ENCODE results near the gene TTC12.

TTC12 gene

DNA sequence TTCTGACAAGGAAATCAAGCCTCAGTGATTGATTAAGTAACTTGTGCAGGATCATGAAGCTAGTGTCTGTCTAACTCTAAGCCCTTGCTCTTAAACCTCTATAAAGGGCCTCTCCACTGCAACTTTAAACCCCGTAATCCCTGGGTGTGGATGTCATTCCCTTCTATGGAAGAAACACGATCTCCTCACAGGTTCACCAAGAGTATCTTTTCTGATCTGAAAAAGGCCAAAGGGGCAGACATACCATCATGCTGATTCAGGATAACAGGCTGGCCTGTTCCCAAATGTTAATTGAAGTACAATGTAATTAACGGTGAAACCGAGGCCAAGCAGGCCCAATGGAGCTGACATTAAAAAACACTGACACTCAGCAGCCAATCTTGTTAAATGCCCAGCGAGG lies 17.1 kb downstream of the TTC12 start:
- no peak for DNase-seq

GRCh38 chr11:113332023-113332422 lies 17.6 kb downstream of the TTC12 start:
- DNase-seq: no peak

DNA sequence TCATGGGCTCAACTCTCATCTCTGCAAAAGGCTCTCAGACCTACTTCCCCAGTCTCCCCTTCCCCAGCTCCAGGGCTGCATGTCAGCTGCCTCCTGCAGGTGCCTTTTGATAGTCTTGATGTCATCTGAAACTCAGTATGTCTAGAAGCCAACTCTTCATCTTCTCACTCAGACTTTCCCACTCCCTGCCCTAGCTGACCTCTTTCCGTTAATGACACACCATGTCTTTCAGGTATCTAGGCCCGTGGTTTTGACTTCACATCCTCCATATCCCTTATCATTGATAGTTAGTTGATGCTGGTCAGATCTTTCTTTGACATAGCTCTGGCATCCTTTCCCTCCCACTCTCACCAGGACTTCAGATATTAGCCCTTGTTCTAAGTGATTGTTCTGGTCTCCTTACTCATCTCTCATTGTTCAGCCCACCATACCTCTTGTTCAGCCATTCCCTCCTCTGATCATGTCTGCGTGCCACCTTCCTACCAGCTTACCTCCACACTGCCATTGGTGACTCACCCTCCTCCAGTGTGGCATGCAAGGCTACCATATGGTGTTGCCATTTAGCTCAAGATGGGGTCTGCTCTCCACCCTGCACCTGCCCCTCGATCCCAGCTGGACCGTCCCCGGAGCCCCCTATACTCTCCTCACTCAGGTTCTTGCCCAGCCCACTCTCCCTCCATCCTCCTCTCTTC lies 18.4 kb downstream of the TTC12 start:
- no peak for DNase-seq

- no peak for DNase-seq
Observed at GRCh38 chr11:113334183-113334582, 19.8 kb downstream of the TTC12 start.

GRCh38 chr11:113338730-113339129 lies 24.3 kb downstream of the TTC12 start:
- no peak for DNase-seq

GRCh38 chr11:113339929-113340589 lies 25.7 kb downstream of the TTC12 start:
- no peak for DNase-seq

GRCh38 chr11:113341388-113342165 lies 27.2 kb downstream of the TTC12 start:
- DNase-seq: no peak

- no peak for DNase-seq
Observed at GRCh38 chr11:113345978-113346377, 31.6 kb downstream of the TTC12 start.

DNA sequence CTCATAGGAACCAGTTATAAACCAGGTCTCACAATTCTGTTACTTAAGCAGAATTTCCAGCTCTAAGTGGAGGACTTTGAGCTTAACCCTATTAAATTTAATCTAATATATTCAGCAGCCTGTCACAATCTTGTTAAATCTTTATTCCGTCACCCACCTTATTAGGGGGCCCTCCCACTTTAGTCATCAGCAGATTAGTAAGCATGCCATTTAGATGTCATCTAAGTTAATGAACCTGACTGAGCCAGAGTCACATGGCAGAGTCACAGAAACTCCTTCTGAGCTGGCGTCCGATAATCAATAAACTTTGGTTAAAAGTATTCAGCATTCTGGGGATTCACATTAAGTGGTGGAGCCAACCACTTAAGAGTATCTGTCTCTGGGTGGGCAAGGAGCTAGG lies 35.1 kb downstream of the TTC12 start:
- DNase-seq: no peak

DNA sequence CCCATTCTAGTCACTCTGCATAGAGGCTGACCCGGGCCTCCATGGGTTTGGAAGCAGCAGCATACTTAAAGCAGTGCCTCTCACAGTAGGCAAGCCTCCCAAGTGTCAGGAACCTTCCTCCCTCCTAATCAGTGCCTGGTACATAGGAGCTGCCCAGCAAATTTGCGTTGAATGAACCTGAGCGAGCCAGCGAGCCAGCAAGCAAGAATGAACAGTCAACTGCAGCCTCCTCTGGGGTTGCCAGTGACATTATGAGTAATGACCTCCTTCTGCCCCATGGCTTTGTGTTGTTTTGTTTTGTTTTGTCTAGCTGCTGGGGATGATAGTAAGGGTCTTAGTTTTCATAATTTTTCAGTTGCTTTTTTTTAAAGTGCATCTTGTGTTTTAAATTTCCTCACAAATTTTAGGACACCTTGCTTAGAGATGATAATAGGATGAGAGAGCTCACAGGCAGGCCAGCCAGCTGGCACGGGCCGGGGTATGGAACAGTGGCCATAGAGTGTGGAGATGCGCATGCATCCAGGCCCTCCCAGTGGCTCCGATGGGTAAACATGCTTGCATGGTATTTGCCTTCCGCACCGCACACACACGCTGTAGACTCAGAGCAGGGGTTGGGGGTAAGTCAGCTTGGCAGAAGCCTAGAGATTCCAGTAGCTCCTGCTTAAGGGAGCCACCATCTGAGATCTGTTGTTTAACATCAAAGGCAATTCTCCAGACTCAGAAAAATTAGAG lies 36.1 kb downstream of the TTC12 start:
- DNase-seq: no peak

DNA sequence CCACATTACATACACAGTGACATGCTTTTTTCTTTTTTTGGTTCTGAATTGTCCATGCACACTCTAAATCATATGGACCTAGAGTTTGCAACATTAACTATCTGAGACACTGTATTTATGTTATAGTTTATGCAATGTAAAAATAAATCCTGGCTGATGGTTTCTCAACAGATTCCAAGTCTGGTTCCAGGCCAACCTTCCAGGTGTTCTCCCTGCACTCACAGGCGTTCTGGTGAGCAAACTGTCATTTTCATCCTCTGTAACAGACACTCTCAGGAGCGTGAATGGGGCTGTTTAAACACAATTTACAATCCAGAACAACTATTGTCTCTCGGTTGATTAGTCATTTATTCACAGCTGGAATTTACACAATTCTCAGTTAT lies 36.7 kb downstream of the TTC12 start:
- DNase-seq: no peak

GRCh38 chr11:113351480-113351879 lies 37.1 kb downstream of the TTC12 start:
- no peak for DNase-seq

DNA sequence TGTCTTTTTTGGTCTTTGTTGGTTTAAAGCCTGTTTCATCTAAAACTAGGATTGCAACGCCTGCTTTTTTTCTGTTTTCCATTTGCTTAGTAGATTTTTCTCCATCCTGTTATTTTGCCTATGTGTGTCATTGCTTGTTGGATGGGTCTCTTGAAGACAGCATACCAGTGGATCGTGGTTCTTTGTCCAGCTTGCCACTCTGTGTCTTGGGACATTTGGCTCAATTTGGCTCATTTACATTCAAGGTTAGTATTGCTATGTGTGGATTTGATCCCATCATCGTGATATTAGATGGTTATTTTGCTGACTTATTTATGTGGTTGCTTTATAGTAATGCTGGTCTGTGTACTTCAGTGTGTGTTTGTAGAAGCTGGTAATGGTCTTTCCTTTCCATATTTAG lies 41.8 kb downstream of the TTC12 start:
- DNase-seq: no peak

DNA sequence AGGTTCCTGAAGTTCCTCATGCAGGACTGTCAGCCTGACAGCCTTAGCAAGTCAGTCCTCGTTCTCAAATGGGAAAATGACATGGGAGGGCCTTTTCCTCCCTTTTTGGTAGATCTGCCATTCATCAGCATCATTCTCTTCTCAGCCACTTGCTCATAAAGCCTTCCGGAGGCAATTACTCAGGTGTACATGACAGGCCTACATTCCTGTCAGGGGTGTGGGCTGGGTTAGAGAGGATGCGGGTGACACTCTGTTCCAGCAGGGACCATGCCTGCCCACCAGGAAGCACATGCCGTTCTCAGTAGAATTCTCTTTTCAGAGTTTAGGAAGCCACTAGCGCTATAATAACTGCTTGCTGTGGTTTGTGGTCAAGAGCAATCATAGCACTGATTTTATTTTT lies 49.0 kb downstream of the TTC12 start:
- DNase-seq: no peak

DNA sequence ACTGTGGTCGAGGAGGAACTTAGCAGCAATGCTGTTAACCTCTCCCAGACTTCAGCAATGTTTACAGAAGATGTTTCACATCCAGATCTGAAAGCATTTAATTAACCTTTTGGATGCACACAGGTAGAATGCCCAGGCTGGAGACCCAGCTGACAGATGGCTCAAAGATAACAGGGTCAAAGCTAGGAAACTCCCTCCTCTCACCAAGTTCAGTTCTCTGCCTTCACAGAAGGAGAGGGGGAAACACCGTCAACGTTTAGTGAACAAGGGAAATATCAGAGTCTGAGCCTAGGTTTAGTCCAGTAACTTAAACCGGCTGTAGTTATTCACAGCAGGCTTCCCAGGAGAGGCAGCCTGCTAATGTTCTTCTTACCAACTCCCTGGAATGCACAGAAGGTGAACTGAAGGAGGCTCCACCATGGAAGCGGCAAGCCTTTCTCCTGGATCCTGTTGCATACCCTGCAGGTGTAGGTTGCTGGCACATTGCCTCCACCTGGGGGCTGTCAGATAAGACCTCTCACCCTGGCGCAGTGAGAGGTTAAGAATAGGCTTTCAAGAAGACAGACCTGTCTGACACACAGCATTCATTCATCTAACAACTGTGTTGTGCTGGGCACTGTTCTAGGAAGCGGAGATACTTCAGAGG lies 49.7 kb downstream of the TTC12 start:
- DNase-seq: no peak

- no peak for DNase-seq
Observed at GRCh38 chr11:113365895-113366294, 51.5 kb downstream of the TTC12 start.

GRCh38 chr11:113369411-113369810 lies 55.0 kb downstream of the TTC12 start:
- DNase-seq: no peak

GRCh38 chr11:113370634-113371033 lies 56.3 kb downstream of the TTC12 start:
- DNase-seq: no peak

DNA sequence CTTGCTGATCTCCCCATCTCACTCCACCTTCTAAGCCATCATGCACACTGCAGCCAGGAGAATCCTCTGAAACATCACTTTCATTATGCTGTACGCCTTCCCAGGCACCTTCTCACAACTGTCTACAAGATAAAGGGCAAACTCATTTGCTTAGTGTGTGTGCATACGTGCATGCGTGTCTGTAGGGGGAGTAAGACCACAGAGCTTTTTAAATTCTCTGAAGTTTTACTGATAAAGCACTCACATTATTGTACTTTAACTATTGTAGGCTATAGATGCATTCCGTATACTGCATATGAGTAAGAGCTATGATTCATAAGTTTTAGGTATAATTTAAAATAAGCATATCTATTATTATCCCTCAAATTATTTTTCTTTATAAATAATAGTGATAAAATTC lies 57.9 kb downstream of the TTC12 start:
- no peak for DNase-seq

DNA sequence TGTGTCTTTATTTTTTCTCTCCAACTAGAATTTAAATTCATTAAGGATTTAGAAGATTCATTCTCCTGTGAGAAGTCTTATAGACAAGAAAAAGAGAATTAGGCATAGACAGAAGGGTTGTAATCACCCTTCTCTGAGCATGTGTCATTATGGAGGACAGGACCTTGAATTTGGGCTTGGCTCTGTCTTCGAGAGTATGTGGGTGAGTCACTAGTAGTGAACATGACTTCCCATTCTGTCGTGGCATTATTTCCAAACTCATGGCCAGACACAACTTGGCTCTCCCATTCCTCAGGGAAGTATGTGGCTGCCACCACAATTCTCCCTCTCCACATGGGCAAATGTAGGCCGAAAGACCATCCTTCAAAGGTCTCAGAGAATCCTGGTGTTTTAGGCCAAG lies 58.9 kb downstream of the TTC12 start:
- DNase-seq: no peak

DNA sequence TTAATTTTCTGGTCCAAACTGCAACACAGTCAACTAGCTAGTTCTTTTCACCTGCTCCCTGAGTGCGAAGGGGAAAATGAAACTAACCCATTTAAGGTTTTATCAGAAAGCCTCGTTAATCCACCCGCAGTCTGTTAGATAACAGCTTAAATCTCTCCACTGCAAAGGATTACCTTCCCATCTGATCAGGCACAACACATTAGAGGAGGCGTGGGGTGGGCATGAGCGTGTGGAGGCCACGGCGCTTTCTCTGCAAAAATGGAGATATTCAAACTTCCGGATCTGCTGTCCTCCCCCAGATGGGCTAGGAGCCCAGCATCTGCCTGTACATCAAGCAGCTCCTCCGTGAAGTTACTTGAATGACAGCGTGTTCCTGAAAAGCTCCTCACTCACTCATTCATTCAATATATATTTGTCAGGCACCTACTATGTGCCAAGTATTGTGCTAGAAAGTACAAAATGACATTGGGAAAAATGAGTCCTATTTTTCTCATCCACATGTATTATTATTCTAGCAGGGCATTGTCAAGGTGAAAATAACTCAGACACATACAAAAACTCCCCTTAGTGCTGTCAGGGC lies 59.7 kb downstream of the TTC12 start:
- no peak for DNase-seq

DNA sequence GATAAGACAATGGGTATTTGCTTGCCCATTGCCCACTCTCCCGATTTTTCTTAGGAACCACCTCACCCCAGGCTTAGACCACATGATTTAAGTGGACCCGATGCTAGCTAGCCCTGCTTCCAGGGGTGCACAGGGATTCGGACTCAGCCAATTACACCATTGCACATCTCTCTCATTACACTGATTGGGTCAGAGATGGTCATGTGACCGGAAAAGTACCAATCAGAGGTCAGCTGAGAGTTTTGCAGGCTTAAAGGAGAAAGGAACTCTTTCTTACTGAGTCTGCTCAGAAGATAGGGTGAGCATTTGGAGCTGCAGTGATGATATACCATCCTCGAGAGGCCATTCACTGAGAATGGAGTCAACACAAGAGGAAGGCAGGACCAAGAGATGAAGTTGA lies 61.0 kb downstream of the TTC12 start:
- DNase-seq: no peak

DNA sequence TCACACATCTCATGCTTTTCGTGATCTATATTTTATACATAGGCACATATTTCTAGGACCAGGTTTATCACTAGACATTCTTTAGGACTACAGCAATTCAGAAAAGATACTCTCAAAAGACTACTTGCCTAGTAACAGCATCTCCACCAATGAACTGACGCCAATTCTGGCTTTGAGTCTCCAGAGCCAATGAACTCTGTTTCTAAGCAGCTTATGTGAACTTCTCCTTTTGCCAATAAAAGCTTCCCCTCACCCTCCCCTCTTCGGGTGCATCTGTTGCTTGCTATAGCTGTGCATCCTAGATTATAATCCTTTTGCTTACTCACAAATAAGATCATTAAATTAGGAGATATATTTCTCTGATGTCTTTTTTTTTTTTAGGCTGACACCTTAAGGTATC lies 61.8 kb downstream of the TTC12 start:
- DNase-seq: no peak

Measured in activated gamma-delta T cell treated with Interleukin-2 at 50 U/mL for 16 hours (primary cell).